Mammary epithelial cell (primary cell): ENCODE data around the gene NRF1.
"Not testable (repeated sequence)": the region's sequence is repeated elsewhere in the genome, so short reads cannot be mapped to it uniquely, and the experiment has no call there.

Experiments
- CTCF ChIP-seq, 2 donors: IDR thresholded peaks in 1 of 2; conservative IDR thresholded peaks in 1 of 2; 2 replicates each; pipeline ENCODE4 v1.5.1; 2011 to 2012; ENCODE audit warnings: inconsistent platforms in 2 of 2, low read length in 2 of 2, mild to moderate bottlenecking in 2 of 2, control low read depth in 1 of 2, low read depth in 1 of 2; ENCODE audit not compliant: insufficient read depth in 1 of 2; ENCODE audit errors: extremely low read depth in 1 of 2
- EZH2 ChIP-seq: IDR thresholded peaks from 2 replicates; pipeline ENCODE4 v1.6.1; 2012; ENCODE audit warnings: low read length, inconsistent platforms, borderline replicate concordance

- TF ChIP-seq CTCF (conservative IDR thresholded peaks at IDR 0.05 in 1 of 2, IDR thresholded peaks at IDR 0.05 in 1 of 2; ENCODE audit: extremely low read depth in 1 of 2, insufficient read depth in 1 of 2, low read depth in 1 of 2, low read length in 2 of 2); EZH2: not testable (repeated sequence)
Observed at GRCh38 chr7:129794461-129794860, 182.9 kb downstream of the NRF1 start.
